GM15510 (cell line): ENCODE measurements around the gene NDUFV1.

ENCODE experiments used
- POLR2A ChIP-seq: IDR thresholded peaks from 3 replicates; pipeline ENCODE4 v1.6.1; 2011; ENCODE audit warnings: borderline replicate concordance; ENCODE audit not compliant: insufficient read length; ENCODE audit errors: extremely low read depth

The NDUFV1 gene

DNA sequence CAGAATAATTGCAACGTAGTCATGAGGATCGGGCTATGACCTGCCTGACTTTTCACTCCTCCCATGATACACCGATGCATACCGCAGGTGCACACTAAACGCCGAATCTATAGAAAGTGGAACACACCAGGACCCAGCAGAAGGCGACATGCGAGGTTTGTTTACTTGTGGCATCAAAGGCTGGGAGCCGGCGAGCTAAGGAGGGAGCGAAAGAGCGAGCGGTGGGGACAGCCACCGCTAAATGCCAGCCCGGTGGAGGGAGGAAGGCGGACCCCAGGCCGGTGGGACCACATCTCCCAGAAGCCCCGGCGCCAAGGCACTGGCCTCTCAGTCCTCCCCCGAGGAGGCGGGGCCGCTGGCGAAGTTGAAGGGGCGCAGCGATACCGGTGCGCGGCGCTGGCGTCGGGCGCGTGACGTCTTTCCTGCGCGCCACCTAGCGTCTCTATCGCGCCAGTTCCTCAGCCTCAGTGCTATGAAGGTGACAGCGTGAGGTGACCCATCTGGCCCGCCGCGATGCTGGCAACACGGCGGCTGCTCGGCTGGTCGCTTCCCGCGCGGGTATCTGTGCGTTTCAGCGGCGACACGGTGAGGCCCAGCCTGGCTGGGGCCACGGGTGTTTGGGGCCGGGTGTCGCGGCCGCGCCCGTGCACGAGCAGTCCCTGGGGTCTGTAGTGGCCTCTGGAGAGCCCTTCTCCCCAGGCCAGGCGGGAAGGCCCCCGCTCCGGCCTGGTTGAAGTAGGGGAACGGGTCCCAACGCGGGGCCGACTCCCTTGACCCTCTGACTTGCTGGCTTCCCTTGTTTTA is at the start of gene NDUFV1:
Gene NDUFV1, plus strand, starts transcription at position 445 of the 804 bp plus-strand sequence. Its CDS starts 69 bp downstream, at position 514.
- TF ChIP-seq POLR2A: peak; percentile 82

DNA sequence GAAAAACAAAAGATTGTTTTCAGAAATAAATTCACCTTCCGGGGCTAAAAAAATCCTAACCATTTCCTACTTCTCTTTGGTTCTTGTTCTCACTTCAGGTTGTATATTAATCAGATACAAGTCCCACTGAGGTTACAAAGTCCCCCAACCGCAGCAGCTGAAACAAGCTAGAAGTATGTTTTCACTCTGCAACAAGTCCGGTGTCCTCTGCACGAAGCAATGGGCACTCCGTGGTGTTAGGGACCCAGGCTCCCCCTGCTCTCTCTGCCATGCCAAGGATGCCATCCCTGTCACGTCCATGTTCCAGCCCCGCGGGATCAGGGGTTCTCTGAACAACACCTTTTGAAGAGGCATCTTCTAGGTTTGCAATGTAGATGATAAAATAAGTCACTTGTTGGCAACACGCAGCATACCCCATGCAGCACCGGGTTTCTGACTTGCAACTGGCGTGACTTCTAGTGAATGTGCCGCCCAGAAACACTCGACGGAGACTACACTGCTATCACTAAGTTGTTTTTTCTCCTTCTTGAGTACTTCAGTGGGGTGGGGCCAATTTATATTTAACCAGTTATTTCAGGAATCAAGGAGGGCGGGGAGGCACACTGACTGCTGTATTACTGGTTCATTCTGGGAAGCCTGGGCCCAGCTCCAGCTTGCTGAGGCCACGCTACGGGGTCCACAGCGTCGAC is 48.5 kb upstream of the NDUFV1 start:
- no peak for TF ChIP-seq POLR2A

DNA sequence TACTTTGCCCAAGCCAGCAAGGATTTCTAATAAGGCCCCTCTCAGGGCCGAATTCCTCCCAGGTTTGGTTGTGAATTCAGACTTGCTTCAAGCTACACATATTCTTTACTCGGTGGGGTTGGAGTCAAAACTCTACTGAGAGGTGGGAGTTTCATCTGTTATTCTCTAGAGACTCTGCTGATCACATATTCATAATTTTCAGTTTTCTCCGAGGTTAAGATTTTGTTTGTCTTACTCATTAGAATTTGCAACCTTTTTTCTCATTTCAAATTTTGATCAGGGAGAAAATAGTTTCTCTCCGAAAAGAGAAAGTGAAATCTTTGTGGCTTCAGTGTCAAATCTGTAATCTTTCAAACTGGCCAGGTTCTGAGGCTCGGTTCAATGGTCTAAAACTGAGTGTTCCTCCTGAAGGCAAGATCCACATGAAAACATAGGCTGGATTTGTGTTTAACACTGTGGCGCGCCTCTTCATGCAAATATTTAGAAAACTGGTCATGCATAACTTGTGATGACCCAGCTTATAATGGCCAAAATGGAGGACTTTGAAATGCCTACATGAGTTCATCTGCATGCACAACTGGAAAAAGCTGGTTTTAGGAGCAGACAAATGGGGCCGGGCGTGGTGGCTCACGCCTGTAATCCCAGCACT is 44.6 kb upstream of the NDUFV1 start:
- TF ChIP-seq POLR2A: no peak

DNA sequence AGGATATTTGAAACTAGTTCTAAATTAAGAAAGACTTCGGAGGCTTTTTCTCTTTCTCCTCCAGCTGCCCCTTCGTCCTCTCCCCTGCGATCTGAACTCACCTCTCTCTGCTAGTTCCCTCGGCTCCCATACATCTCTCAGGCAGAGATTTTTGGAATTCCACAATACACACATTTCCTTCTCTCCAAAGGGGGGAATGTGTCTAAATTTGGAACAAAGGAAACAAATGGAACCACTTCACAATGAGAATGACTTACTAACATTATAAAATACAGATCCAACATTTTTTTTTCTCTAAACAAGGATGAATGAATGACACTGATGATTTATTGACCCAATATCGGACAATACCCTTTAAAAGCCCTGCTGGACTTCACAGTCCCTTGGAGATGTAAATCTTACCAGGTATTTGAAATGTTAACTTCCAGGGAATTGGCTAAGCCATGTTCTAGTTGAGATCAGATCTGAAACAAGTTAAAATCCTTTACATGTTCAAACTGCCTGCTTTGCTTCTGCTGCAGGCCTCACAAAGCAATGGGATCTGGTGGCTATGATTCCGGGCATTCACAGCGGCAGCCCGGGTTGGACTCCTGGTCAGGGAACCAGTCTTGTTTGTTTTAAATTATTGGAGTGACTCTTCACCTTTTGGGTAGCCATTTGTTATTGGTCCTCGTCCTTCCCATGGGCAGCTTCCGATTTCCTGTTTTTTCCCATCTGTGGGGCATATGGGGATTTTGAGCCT is 43.6 kb upstream of the NDUFV1 start:
- TF ChIP-seq POLR2A: no peak

DNA sequence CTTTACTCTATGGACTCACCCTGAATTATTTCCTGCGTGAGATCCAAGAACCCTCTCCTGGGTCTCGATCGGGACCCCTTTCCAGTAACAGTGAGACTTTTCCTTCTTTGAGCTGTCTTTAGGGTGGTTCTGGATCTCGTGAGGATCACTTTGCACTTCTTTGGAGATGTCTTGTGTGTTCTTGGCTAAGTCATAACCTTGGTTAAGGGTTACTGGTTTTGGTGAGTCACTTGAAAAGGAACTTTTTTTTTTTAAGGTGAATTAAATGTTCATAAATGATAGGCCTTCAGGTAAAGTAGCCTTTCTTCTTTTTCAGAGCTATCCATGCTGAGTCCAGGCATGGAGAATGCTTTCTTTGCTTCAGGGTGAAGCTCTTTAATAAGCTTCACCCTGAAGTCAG is 42.5 kb upstream of the NDUFV1 start:
- no peak for TF ChIP-seq POLR2A

DNA sequence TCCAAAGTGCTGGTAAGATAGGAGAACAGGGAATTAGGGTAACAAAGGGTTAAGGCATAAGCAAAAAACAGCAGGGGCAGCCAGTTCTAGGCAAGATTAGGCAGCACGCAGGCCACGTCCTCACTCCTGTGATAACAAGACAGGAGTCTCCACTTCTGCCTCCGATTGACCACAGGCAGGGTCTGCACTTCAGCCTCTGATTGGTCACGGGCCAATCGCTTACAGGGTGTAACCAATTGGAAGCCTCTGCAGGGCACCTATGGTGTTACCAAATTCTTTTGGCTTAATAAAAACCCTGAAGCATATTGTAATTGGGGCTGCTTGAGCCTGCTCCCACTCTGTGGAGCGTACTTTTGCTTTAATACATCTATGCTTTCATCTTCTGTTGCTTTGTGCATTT is 35.3 kb upstream of the NDUFV1 start:
- no peak for TF ChIP-seq POLR2A

DNA sequence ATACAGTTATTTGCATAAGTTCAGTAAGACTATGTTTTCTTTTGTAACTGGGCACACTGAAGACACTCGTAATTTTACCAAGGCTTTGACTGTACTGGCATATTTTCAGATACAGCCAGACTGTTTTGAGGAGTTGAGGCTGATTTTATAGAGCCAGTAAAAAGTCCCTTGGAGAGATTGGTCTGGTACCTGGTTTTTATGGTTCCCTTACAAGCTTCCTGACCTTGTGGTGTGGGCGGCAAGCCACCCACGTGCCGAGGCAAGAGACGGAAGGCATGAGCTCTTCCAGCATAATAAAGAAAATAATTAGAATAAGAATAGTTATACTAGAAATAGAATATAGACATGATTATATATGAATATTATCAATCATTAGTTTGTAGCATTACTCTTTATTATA is 34.4 kb upstream of the NDUFV1 start:
- no peak for TF ChIP-seq POLR2A

DNA sequence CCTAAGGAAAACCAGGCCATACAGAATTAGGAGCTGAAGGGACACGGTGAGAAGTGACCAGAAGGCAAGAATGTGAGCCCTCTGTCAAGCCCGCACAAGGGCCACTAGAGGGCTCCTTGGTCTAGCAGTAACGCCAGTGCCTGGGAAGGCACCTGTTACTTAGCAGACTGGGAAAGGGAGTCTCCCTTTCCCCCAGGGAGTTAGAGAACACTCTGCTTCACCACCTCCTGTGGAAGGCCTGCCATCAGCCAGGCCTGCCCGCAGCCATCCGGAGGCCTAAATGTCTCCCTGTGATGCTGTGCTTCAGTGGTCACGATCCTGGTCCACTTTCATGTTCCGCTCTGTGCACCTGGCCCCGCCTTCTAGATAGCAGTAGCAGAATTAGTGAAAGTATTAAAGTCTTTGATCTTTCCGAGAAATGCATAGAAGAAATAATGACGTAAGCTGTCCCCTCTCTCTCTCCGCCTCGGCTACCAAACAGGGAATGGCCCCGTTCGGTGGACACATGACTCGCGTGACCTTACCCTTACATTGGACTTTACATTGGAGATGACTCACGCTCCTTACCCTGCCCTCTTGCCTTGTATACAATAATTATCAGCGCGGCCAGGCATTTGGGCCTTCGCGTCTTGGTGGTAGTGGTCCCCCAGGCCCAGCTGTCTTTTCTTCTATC is 33.9 kb upstream of the NDUFV1 start:
- TF ChIP-seq POLR2A: no peak

DNA sequence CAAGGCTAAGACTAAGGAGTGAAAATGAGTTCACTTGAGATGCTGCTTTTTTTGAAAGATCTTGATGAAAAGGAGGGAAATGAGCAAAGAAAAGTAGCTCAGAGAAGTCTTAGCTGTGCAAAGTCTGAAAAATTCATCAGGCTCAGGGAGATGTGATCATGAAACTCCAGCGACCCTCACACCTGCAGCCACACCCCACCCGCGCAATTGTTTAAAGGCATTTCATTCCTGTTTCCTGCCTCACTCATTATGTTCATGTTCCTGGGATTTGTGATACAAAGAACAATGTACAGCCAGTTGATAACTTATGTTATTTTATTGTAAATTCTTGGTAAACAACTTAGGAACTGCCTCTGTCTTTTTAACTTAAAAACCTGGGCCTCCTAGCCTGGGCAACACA is 31.8 kb upstream of the NDUFV1 start:
- TF ChIP-seq POLR2A: no peak

DNA sequence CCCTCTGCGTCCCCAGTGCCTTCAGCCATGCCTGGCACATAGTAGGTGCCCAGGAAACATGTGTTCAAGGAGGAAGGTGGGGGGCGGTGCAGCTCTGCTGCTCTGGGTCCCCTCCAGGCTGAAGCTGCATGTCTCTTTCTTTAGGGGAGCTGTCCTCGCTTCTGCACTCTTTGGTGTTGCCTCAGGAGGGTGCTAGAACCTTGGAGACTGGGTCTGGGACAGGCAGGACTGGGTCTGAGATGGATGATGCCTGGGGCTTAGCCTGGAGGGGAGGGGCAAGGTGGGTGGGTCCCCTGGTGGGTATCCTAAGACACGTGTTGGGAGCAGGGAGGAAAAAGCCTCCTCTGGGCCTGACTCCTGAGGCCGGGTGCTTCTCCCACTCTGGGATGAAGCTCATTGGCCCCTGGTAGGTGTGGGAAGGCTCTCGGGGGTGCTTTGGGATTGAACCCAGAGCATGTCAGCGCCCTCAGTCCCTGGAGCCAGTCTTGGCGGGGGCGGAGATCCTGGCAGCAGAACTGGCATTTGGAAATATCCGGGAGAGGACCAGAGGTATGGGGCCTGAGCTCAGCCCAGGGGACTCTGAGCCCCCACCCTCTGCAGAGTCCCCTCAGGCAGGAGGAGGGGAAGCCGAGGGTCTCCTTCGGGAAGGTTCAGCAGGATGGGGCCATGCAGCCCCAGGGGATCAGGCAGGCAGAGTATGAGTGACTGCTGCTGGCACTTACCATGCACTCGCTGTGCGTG is 29.8 kb upstream of the NDUFV1 start:
- TF ChIP-seq POLR2A: no peak

DNA sequence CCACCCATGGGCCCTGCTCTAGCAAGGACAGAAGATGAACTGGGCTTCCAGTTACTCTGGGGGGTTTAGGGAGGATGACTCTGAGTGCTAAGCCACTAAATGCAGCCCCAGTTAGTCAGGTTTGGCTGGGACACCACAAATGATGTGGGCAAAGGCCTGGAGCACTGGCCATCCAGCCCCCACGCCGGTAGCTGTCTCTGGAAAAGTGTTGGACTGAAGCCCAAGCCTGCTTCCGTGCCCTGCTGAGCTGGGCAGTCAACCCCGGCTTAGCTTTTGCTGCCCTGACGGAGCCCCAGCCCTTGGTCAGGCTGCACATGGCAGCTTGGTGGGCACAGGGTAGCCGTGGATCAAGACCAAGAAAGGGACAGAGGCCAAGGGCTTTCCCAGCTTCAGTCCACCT is 28.8 kb upstream of the NDUFV1 start:
- TF ChIP-seq POLR2A: no peak

DNA sequence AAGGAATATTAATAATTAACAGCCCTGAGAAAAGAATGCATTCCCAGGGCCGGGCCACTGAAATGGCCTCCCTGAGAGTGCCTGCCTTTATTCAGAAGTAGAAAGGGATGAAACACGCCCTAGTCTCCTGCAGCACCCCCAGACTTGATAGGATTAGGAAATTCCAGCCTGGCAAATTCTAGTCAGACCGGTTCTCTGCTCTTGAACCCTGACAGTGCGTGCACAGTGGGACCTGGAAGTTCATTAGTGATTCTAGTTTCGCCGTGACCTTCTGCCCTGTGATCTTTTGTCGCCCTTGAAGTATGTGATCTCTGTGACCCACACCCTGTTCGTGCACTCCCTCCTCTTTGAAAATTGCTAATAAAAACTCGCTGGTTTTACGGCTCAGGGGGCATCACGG is 25.3 kb upstream of the NDUFV1 start:
- TF ChIP-seq POLR2A: no peak

DNA sequence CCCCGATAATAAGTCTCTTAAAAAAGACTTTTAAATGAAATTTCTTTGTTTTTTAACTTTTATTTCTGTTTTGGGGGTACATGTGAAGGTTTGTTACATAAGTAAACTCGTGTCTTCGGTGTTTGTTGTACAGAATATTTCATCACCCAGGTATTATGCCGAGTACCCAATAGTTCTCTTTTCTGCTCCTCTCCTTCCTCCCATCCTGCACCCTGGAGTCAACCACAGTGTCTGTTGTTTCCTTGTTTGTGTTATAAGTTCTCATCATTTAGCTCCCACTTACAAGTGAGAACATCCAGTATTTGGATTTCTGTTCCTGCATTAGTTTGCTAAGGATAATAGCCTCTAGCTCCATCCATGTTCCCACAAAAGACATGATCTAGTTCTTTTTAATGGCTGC is 24.7 kb upstream of the NDUFV1 start:
- no peak for TF ChIP-seq POLR2A
